GM10266 (cell line): ENCODE data around the gene TSHZ2.

ENCODE experiments used
- DNase-seq: peaks from one replicate; pipeline ENCODE4 v3.0.0; 2012; ENCODE audit errors: extremely low spot score
- CTCF ChIP-seq: IDR thresholded peaks from 2 replicates; pipeline ENCODE4 v1.5.1; 2012; ENCODE audit warnings: mild to moderate bottlenecking, low read depth; ENCODE audit not compliant: control insufficient read depth, insufficient read depth; ENCODE audit errors: missing control alignments

TSHZ2 gene

GRCh38 chr20:53328961-53329360 is 356.8 kb downstream of the TSHZ2 start:
- no peak for DNase-seq
- TF ChIP-seq CTCF, result no peak

- TF ChIP-seq CTCF, result no peak
- no peak for DNase-seq
These were observed 357.6 kb downstream of the TSHZ2 start for GRCh38 chr20:53329781-53330180.

- no peak for DNase-seq
- no peak for TF ChIP-seq CTCF
These were observed 358.5 kb downstream of the TSHZ2 start for GRCh38 chr20:53330601-53331140.

- TF ChIP-seq CTCF, result no peak
- no peak for DNase-seq
These were observed 359.2 kb downstream of the TSHZ2 start for GRCh38 chr20:53331151-53331973.

- TF ChIP-seq CTCF, result no peak
- no peak for DNase-seq
These were observed 360.1 kb downstream of the TSHZ2 start for GRCh38 chr20:53332022-53332837.

GRCh38 chr20:53334861-53335260 is 362.7 kb downstream of the TSHZ2 start:
- no peak for TF ChIP-seq CTCF
- no peak for DNase-seq
